IPS-20b (cell line): ENCODE results near the gene S100A13.

ENCODE experiments used
- H3K27ac ChIP-seq: one replicate; pipeline ENCODE4 v1.5.1; 2013; ENCODE audit warnings: low read length
- H3K27me3 ChIP-seq: 2 replicates; pipeline ENCODE4 v1.6.1; 2013; ENCODE audit warnings: mild to moderate bottlenecking, low read length, inconsistent platforms; ENCODE audit not compliant: insufficient read depth
- H3K36me3 ChIP-seq: 2 replicates; pipeline ENCODE4 v1.6.1; 2013; ENCODE audit warnings: low read depth, mild to moderate bottlenecking, inconsistent platforms, low read length, moderate library complexity; ENCODE audit not compliant: insufficient read depth
- H3K4me1 ChIP-seq: 2 replicates; pipeline ENCODE4 v1.6.1; 2013; ENCODE audit warnings: mild to moderate bottlenecking, control low read depth, inconsistent platforms, low read length, moderate library complexity; ENCODE audit not compliant: insufficient read depth
- H3K4me3 ChIP-seq: 2 replicates; pipeline ENCODE4 v1.5.1; 2013; ENCODE audit warnings: mild to moderate bottlenecking, low read length, inconsistent platforms
- H3K9ac ChIP-seq: 2 replicates; pipeline ENCODE4 v1.6.1; 2013; ENCODE audit warnings: low read depth, mild to moderate bottlenecking, inconsistent platforms, low read length, moderate library complexity
- H3K9me3 ChIP-seq: 2 replicates; pipeline ENCODE4 v1.6.1; 2013; ENCODE audit warnings: mild to moderate bottlenecking, low read depth, low read length, inconsistent platforms; ENCODE audit not compliant: insufficient read depth

S100A13 gene

DNA sequence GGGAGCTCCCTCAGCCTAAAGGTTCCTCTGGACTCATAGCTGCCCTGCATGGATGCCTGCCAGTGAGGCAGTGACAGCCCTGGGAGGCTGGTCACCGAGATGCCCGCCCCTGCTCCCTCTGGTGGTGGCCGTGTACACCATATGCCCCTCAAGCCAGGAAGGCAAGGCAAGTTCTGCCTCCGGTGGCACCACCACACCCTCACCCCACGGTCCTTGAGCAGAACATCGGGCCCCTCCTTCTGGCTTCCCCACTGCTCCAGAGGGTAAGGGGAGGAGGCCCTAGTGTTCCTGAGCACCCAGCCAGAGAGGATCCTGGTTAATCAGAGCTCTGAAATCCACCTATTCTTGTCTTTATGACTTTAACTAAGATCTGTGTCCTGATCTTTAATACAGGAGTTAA lies 9.6 kb downstream of the S100A13 start:
- H3K4me1 ChIP-seq: peaks cover 5% of the 10 kb centered on the region; the same call in 1 of the 2 replicates
- H3K9me3 ChIP-seq: no peaks in the 10 kb centered on the region
- no peaks in the 10 kb centered on the region for H3K27me3 ChIP-seq
- no peak overlapping the region for H3K9ac ChIP-seq
- H3K4me3 ChIP-seq: no peak overlapping the region
- H3K36me3 ChIP-seq: peaks cover 23% of the 10 kb centered on the region
- no peak overlapping the region for H3K27ac ChIP-seq

DNA sequence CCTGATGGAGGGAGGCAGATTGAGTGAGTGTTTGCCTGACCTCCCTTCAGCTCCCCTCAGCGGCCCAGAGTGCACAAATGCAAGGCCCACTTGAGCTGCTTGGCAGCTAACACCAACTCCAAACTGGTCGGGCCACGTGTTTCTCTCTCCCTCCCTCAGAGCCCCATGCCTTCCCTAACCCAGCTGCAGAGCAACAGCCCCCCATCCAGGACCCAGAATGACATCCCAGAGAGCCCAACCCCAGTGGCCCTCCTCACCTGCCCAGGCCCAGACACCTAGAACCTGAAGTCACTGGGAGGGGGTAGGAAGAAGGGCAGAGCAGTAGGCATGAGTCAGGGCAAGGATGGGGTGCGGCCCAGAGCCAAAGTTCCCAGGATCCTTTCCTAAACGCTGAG lies 10.4 kb downstream of the S100A13 start:
- Histone ChIP-seq H3K4me1 (peaks cover 10% of the 10 kb centered on the region; the same call in 1 of the 2 replicates), H3K27me3 (no peaks in the 10 kb centered on the region), H3K36me3 (peaks cover 16% of the 10 kb centered on the region), H3K9ac (no peak overlapping the region), H3K27ac (no peak overlapping the region), H3K9me3 (no peaks in the 10 kb centered on the region), H3K4me3 (no peak overlapping the region)

DNA sequence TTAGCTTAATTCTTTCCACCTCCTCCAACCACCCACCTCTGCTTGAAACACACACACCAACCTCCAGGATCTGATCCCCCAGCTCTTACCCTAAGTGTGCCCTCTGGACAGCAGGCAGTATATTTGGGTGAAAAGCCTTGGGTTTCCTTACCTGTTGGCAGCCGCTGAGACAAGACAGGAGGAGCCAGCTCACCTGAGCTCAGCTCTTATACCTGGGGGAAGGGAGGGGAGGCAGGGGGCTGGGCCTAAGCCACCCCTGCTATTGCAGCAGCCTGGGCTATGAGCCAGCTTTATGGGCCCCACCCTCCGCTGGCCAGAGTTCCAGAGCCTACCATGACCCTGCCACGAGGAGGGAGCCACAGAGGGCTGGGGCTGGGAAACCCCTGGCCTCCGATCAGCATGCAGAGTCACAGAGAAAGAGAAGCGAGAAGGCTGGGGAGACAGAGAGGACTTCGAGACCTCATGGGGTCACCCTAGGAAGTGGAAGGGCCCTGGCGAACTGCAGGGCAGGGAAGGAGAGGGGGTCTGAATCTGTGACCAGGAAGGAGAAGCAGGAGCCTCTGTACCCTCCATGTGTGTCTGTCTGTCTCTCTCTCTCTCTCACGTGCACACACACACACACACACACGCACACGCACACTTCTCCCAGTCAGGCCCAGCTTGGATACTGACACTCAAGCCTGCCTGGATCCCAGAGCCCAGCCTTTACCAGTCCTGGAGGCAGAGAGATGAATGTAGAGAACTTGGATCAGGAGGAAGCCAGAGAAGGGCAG lies 11.0 kb downstream of the S100A13 start, which contains the start of gene S100A14:
TSS of gene S100A14 (minus strand) at position 182 of the 773 bp plus-strand sequence. CDS start 467 bp downstream, outside the sequence.
- Histone ChIP-seq H3K4me1 (peaks cover 10% of the 10 kb centered on the region; the same call in 1 of the 2 replicates), H3K9ac (no peak within 1 kb of the TSS), H3K27me3 (no peaks in the 10 kb centered on the region), H3K36me3 (peaks cover 13% of the 10 kb centered on the region), H3K4me3 (no peak within 1 kb of the TSS), H3K9me3 (no peaks in the 10 kb centered on the region), H3K27ac (no peak within 1 kb of the TSS)

DNA sequence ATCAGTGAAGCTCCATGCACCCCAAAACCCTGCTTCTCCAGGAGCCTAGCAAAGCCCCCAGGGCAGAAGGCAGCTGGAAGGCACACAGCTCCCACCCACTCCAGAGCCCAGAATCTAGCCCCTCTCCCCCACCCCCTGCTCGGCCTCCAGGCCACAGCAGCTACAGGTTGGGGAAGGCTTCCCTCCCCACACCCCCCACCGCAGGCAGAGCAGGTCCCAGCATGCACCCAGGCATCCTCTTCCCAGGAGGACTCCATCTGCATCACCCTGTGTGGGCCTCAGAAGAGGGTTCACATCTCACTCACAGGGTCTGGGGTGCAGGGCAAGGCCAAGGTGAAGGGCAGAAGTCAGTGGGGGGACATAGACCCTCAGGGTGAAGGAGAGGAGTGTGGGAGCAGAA lies 11.9 kb downstream of the S100A13 start:
- Histone ChIP-seq H3K27me3 (no peaks in the 10 kb centered on the region), H3K36me3 (peaks cover 8% of the 10 kb centered on the region), H3K9me3 (no peaks in the 10 kb centered on the region), H3K4me3 (no peak overlapping the region), H3K27ac (no peak overlapping the region), H3K9ac (no peak overlapping the region), H3K4me1 (peaks cover 10% of the 10 kb centered on the region; the same call in 1 of the 2 replicates)

DNA sequence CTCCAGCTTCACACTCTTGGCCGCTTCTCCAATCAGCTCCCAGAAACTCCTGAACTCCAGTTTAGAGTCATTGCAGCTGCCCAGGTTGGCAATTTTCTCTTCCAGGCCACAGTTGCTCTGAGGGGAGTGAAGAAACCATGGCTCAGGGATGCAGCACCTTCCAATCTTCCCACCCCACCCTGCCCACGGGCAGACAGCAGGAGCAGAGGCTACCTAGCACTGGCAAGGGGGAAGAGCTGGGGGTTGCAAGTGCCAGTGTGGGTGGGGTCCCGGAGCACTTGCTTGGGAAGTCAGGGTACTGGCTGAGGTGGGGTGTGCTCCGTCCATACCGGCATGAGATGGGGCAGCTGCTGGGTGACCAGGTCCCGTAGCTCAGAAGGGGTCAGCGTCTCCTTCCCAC lies 12.4 kb downstream of the S100A13 start:
- no peak overlapping the region for H3K27ac ChIP-seq
- H3K9me3 ChIP-seq: no peaks in the 10 kb centered on the region
- H3K36me3 ChIP-seq: peaks cover 5% of the 10 kb centered on the region; the same call in 1 of the 2 replicates
- H3K4me3 ChIP-seq: no peak overlapping the region
- peaks cover 12% of the 10 kb centered on the region for H3K4me1 ChIP-seq
- no peak overlapping the region for H3K9ac ChIP-seq
- H3K27me3 ChIP-seq: no peaks in the 10 kb centered on the region

DNA sequence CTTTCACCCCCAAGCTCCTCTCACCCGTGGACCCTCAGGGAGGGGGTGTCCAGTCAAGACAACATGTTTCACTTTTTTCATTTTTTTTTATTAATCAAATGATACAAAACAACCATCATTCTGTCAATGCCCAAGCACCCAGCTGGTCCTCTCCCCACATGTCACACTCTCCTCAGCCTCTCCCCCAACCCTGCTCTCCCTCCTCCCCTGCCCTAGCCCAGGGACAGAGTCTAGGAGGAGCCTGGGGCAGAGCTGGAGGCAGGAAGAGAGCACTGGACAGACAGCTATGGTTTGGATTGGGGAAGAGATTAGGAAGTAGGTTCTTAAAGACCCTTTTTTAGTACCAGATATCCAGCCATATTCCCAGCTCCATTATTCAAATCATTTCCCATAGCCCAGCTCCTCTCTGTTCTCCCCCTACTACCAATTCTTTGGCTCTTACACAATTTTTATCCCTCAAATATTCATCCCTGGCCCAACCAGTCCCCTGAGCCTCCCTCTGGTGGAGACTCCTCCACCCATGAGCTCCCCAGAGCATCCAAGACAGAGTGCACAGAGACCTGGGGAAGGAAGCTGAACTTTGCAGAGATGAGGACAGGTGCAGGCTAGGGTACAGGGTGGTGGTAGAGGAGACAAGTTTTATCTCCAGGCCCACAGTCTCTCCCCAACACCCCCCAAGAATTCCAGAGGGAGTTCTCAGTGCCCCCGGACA lies 13.0 kb downstream of the S100A13 start:
- Histone ChIP-seq H3K36me3 (peaks cover 5% of the 10 kb centered on the region; the same call in 1 of the 2 replicates), H3K4me1 (peaks cover 18% of the 10 kb centered on the region), H3K4me3 (no peak overlapping the region), H3K27ac (no peak overlapping the region), H3K27me3 (no peaks in the 10 kb centered on the region), H3K9me3 (no peaks in the 10 kb centered on the region), H3K9ac (no peak overlapping the region)

DNA sequence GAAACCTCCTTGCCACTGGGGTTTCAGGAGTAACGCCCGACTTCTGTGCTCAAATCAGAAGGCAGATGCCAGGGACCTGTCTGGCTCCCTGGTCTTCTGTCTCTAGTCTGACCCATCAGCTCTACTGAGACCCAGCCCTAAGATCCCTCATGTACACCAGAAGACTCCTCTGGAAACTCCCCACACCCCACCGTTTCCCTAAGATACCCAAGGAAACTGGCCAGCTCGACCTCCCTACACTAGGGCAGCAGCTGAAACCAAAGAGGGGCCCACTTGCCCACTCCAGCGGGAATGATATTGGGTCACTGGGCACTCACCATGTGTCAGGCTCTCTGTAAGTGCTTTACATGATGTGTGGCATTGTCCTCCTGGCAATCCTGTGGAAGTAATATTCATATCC lies 13.9 kb downstream of the S100A13 start:
- H3K4me3 ChIP-seq: 0 out of 2 replicates have a peak overlapping the region, but pooled peaks have one; percentile 53
- no peak overlapping the region for H3K9ac ChIP-seq
- H3K36me3 ChIP-seq: 0 out of 2 replicates have a peak, but pooled peaks cover under 1% of the 10 kb centered on the region
- H3K9me3 ChIP-seq: no peaks in the 10 kb centered on the region
- H3K27ac ChIP-seq: no peak overlapping the region
- H3K4me1 ChIP-seq: peaks cover 26% of the 10 kb centered on the region
- H3K27me3 ChIP-seq: no peaks in the 10 kb centered on the region

DNA sequence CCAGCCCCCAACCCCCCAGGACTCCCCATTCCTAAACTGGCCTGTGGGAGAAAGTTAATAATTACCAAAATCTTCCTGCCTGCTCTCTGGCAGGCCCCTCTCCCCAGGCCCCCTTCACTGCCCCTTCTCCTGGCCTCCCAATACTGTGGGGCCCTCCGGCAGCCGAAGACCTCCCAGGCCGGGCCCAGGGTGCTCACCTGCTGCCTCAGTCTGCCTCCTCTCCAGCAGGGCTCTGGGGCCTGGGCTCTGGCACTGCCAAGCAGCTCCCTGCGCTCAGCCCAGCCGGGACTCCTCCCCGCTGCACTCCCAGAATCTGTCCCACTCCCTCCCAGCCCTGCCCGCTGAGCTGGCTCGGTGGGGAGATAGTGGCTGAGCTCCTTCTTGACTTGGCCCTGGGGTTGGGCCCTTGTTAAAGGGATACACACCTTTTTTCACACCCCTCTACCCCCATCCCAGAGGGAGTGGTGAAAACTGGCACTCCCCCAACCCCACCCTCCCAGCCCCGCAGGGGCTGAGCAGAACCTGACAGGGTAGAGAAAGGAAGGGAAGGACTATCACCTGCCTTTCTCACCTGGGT lies 14.5 kb downstream of the S100A13 start, which contains the start of gene S100A16:
TSS of gene S100A16 (minus strand) at position 383 of the 577 bp plus-strand sequence. CDS start 4,986 bp downstream, outside the sequence.
- no peaks in the 10 kb centered on the region for H3K27me3 ChIP-seq
- peak within 1 kb of the TSS; percentile 41; the same call in 1 of the 2 replicates for H3K9ac ChIP-seq
- H3K4me1 ChIP-seq: peaks cover 27% of the 10 kb centered on the region

DNA sequence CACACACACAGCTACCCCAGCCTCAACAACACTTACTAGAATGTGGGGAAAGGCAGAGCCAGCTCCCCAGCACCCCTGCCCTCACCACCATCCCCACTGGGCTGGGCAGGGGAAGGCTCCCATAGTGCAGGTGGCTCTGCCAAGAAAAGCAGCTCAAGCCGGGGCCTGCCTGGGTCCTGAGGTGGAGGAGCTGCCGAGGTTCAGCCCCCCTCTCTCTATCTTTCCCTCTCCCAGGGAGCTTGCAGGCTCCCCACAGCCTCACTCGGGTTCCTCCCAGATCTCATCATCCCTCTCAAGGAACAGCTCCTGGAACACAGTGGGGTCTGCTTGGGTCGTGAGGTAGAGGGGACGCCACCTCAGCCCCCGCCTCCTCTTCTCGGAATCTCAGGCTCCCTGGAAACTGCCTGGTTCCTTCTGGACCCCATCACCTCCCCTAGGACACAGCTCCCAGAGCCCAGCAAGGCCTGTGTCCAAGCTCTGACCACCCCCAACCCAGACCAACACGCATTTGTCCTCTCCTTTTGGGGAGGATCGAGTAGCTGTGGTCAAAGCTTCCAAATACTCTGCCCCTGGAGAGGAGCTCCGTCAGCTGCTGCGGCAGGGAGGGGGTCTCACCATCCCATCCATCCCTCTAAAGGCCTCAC lies 15.1 kb downstream of the S100A13 start:
- H3K9me3 ChIP-seq: no peaks in the 10 kb centered on the region
- H3K4me1 ChIP-seq: peaks cover 27% of the 10 kb centered on the region
- H3K27me3 ChIP-seq: no peaks in the 10 kb centered on the region
- no peaks in the 10 kb centered on the region for H3K36me3 ChIP-seq
- H3K9ac ChIP-seq: peak overlapping the region; percentile 41; the same call in 1 of the 2 replicates
- no peak overlapping the region for H3K27ac ChIP-seq
- peak overlapping the region; percentile 53; the same call in 1 of the 2 replicates for H3K4me3 ChIP-seq

More for the DNA sequence above, 14.5 kb downstream of the S100A13 start, which contains the start of gene S100A16:
- peak within 1 kb of the TSS; percentile 53; the same call in 1 of the 2 replicates for H3K4me3 ChIP-seq
- H3K36me3 ChIP-seq: no peaks in the 10 kb centered on the region
- no peaks in the 10 kb centered on the region for H3K9me3 ChIP-seq
- no peak within 1 kb of the TSS for H3K27ac ChIP-seq

DNA sequence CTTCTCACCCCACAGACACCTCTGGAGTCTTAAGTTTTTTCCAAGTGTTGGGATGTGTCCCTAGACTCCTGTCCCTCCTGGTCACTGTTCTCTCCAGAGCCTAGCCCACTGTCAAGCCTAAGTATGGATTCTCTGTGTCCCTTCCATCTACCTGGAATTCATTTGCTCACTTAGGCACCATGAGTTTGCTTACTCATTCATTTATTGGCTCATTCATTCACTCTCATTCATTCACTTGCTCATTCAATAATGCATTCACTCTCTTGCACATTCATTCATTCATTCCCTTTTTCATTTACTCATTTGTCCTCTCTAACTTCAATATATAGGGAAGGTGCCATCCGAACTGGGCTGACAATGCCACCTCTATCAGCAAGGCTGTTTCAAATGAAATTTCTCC lies 15.9 kb downstream of the S100A13 start:
- no peak overlapping the region for H3K4me3 ChIP-seq
- no peaks in the 10 kb centered on the region for H3K27me3 ChIP-seq
- no peak overlapping the region for H3K27ac ChIP-seq
- no peaks in the 10 kb centered on the region for H3K36me3 ChIP-seq
- H3K4me1 ChIP-seq: peaks cover 27% of the 10 kb centered on the region
- no peak overlapping the region for H3K9ac ChIP-seq
- no peaks in the 10 kb centered on the region for H3K9me3 ChIP-seq

DNA sequence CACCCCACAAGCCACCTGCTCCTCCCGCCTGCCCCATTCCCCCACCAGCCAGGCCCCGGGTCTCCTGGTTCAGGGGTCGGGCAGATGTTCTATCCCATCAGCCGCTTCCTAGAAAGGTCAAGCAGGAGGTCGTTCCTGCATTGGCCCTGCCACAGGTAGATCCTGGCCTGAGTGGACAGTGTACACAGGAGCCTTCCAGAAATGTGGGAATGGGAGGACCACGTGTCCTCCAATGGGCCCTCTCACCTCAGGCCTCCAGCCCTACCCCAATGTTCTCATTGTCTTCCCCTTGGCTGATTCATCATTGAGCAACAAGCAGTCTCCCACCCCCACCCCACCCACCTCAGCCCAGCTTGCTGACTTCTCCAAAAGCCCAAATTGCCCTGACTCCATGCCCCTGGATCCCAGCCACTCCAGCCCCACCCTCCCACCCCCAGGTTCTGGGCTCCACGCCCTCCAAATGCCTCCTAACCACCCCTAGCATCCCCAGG lies 16.4 kb downstream of the S100A13 start:
- no peaks in the 10 kb centered on the region for H3K9me3 ChIP-seq
- no peaks in the 10 kb centered on the region for H3K36me3 ChIP-seq
- no peaks in the 10 kb centered on the region for H3K27me3 ChIP-seq
- H3K4me3 ChIP-seq: no peak overlapping the region
- peaks cover 27% of the 10 kb centered on the region for H3K4me1 ChIP-seq
- H3K9ac ChIP-seq: no peak overlapping the region
- no peak overlapping the region for H3K27ac ChIP-seq
